ENCODE measurements around the gene GABRB1.

DNA sequence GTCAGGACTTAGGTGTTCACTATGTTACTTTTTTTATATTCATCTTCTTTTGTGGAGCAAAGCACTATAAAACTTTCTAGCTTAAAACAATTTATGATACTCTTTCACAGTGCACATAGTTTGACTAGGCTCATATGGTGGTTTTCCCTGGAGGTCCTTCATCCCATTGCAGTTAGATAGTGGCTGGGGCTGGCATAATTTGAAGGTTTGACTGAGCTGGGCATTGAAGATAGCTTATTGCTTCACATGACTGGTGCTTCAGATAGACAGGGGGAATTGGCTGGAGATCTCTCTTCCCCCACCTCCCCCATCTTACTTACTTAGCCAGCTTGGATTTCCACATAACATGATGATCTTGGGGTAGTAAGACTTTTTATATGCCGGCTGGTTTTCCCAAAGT lies 31.0 kb upstream of the GABRB1 start:
- TF ChIP-seq EZH2phosphoT487 (IDR thresholded peaks at IDR 0.05; ENCODE audit: insufficient read depth, low read depth): no peak
- TF ChIP-seq EZH2 (IDR thresholded peaks at IDR 0.05; ENCODE audit: insufficient read depth, poor library complexity, severe bottlenecking): no peak
